ENCODE data around the gene TAL2. TPM values are rescaled to one million over a fixed set of nuclear protein-coding genes. Genes with fewer than 3 reads are reported as not detected.

Gene TAL2
- total RNA-seq (1 to 10 TPM; 1.3 to 2.5 TPM), polyA plus RNA-seq (ENCODE audit: insufficient read length in 2 of 2) (1 to 10 TPM; 1.2 to 1.9 TPM)
- long read RNA-seq, donor 1, result 0 reads
- long read RNA-seq, donor 2, result 0 reads
- long read RNA-seq, donor 3, result 0 reads
- long read RNA-seq, donor 4, result 0 reads

GRCh38 chr9:105662184-105663104 is at the start of gene TAL2:
Gene TAL2 (plus strand): TSS chr9:105662457. CDS start chr9:105662497, 40 bp downstream.
- 91% methylated on average over 8 of the region's 12 CpGs for WGBS (ENCODE audit: insufficient coverage)
- no peaks in the 10 kb centered on the region for H3K36me3 ChIP-seq (ENCODE audit: control insufficient read depth, insufficient read depth, low read length)
- H3K4me3 ChIP-seq (ENCODE audit: low read depth, low read length), result no peak within 1 kb of the TSS
- no peaks in the 10 kb centered on the region for H3K9me3 ChIP-seq (ENCODE audit: control insufficient read depth, insufficient read depth, low read length)
- no peak within 1 kb of the TSS for H3K27ac ChIP-seq (ENCODE audit: low read depth, low read length)
- H3K4me1 ChIP-seq (ENCODE audit: control insufficient read depth, insufficient read depth, low read length), result no peaks in the 10 kb centered on the region
- peaks cover 1% of the 10 kb centered on the region for H3K27me3 ChIP-seq (ENCODE audit: control insufficient read depth, insufficient read depth, low read length)
- DNase-seq (ENCODE audit: low read depth in 4 of 6, low spot score in 6 of 6), result no peak

- Histone ChIP-seq H3K4me1 (ENCODE audit: control insufficient read depth, insufficient read depth, low read length) (no peaks in the 10 kb centered on the region), H3K27me3 (ENCODE audit: control insufficient read depth, insufficient read depth, low read length) (no peaks in the 10 kb centered on the region), H3K4me3 (ENCODE audit: low read depth, low read length) (no peak overlapping the region), H3K36me3 (ENCODE audit: control insufficient read depth, insufficient read depth, low read length) (peaks cover 3% of the 10 kb centered on the region), H3K9me3 (ENCODE audit: control insufficient read depth, insufficient read depth, low read length) (no peaks in the 10 kb centered on the region), H3K27ac (ENCODE audit: low read depth, low read length) (no peak overlapping the region)
- peak in 2 of 6 donors; percentile 15 to 89 for DNase-seq (ENCODE audit: low read depth in 4 of 6, low spot score in 6 of 6)
- WGBS (ENCODE audit: insufficient coverage), result no CpG with 5 or more reads among the region's 2 CpGs
These were observed 41.3 kb upstream of the TAL2 start for GRCh38 chr9:105621001-105621400.

GRCh38 chr9:105625088-105625487 is 37.2 kb upstream of the TAL2 start:
- Histone ChIP-seq H3K36me3 (ENCODE audit: control insufficient read depth, insufficient read depth, low read length) (peaks cover 3% of the 10 kb centered on the region), H3K9me3 (ENCODE audit: control insufficient read depth, insufficient read depth, low read length) (no peaks in the 10 kb centered on the region), H3K4me1 (ENCODE audit: control insufficient read depth, insufficient read depth, low read length) (no peaks in the 10 kb centered on the region), H3K27me3 (ENCODE audit: control insufficient read depth, insufficient read depth, low read length) (no peaks in the 10 kb centered on the region), H3K27ac (ENCODE audit: low read depth, low read length) (no peak overlapping the region), H3K4me3 (ENCODE audit: low read depth, low read length) (no peak overlapping the region)
- WGBS (ENCODE audit: insufficient coverage), result 83% methylated on average over 1 of the region's 1 CpG
- DNase-seq (ENCODE audit: low read depth in 4 of 6, low spot score in 6 of 6), result no peak

- H3K27ac ChIP-seq (ENCODE audit: low read depth, low read length), result no peak overlapping the region
- WGBS (ENCODE audit: insufficient coverage), result no CpG with 5 or more reads among the region's 1 CpG
These were observed 29.4 kb upstream of the TAL2 start for GRCh38 chr9:105632807-105633206.

GRCh38 chr9:105633411-105633810 is 28.8 kb upstream of the TAL2 start:
- no peaks in the 10 kb centered on the region for H3K4me1 ChIP-seq (ENCODE audit: control insufficient read depth, insufficient read depth, low read length)
- DNase-seq (ENCODE audit: low read depth in 4 of 6, low spot score in 6 of 6), result peak in 1 of 6 donors; percentile 54
- H3K27ac ChIP-seq (ENCODE audit: low read depth, low read length), result no peak overlapping the region
- no peaks in the 10 kb centered on the region for H3K9me3 ChIP-seq (ENCODE audit: control insufficient read depth, insufficient read depth, low read length)
- H3K4me3 ChIP-seq (ENCODE audit: low read depth, low read length), result no peak overlapping the region
- no peaks in the 10 kb centered on the region for H3K27me3 ChIP-seq (ENCODE audit: control insufficient read depth, insufficient read depth, low read length)
- WGBS (ENCODE audit: insufficient coverage), result 100% methylated on average over 1 of the region's 3 CpGs
- H3K36me3 ChIP-seq (ENCODE audit: control insufficient read depth, insufficient read depth, low read length), result no peaks in the 10 kb centered on the region

More at GRCh38 chr9:105632807-105633206, 29.4 kb upstream of the TAL2 start:
- no peaks in the 10 kb centered on the region for H3K4me1 ChIP-seq (ENCODE audit: control insufficient read depth, insufficient read depth, low read length)
- no peaks in the 10 kb centered on the region for H3K36me3 ChIP-seq (ENCODE audit: control insufficient read depth, insufficient read depth, low read length)
- no peaks in the 10 kb centered on the region for H3K27me3 ChIP-seq (ENCODE audit: control insufficient read depth, insufficient read depth, low read length)
- H3K9me3 ChIP-seq (ENCODE audit: control insufficient read depth, insufficient read depth, low read length), result no peaks in the 10 kb centered on the region
- H3K4me3 ChIP-seq (ENCODE audit: low read depth, low read length), result no peak overlapping the region
- no peak for DNase-seq (ENCODE audit: low read depth in 4 of 6, low spot score in 6 of 6)

- no CpG with 5 or more reads among the region's 1 CpG for WGBS (ENCODE audit: insufficient coverage)
- Histone ChIP-seq H3K36me3 (ENCODE audit: control insufficient read depth, insufficient read depth, low read length) (no peaks in the 10 kb centered on the region), H3K9me3 (ENCODE audit: control insufficient read depth, insufficient read depth, low read length) (no peaks in the 10 kb centered on the region), H3K4me1 (ENCODE audit: control insufficient read depth, insufficient read depth, low read length) (no peaks in the 10 kb centered on the region), H3K4me3 (ENCODE audit: low read depth, low read length) (no peak overlapping the region), H3K27ac (ENCODE audit: low read depth, low read length) (no peak overlapping the region), H3K27me3 (ENCODE audit: control insufficient read depth, insufficient read depth, low read length) (no peaks in the 10 kb centered on the region)
- no peak for DNase-seq (ENCODE audit: low read depth in 4 of 6, low spot score in 6 of 6)
These were observed 25.9 kb upstream of the TAL2 start for GRCh38 chr9:105636331-105636730.

GRCh38 chr9:105637787-105638395 is 24.4 kb upstream of the TAL2 start:
- H3K4me1 ChIP-seq (ENCODE audit: control insufficient read depth, insufficient read depth, low read length), result no peaks in the 10 kb centered on the region
- no peaks in the 10 kb centered on the region for H3K27me3 ChIP-seq (ENCODE audit: control insufficient read depth, insufficient read depth, low read length)
- 87% methylated on average over 3 of the region's 4 CpGs for WGBS (ENCODE audit: insufficient coverage)
- H3K36me3 ChIP-seq (ENCODE audit: control insufficient read depth, insufficient read depth, low read length), result no peaks in the 10 kb centered on the region
- H3K27ac ChIP-seq (ENCODE audit: low read depth, low read length), result no peak overlapping the region
- H3K4me3 ChIP-seq (ENCODE audit: low read depth, low read length), result no peak overlapping the region
- peaks cover 1% of the 10 kb centered on the region for H3K9me3 ChIP-seq (ENCODE audit: control insufficient read depth, insufficient read depth, low read length)
- no peak for DNase-seq (ENCODE audit: low read depth in 4 of 6, low spot score in 6 of 6)

- Histone ChIP-seq H3K4me3 (ENCODE audit: low read depth, low read length) (no peak overlapping the region), H3K9me3 (ENCODE audit: control insufficient read depth, insufficient read depth, low read length) (peaks cover 1% of the 10 kb centered on the region), H3K4me1 (ENCODE audit: control insufficient read depth, insufficient read depth, low read length) (no peaks in the 10 kb centered on the region), H3K27ac (ENCODE audit: low read depth, low read length) (no peak overlapping the region), H3K36me3 (ENCODE audit: control insufficient read depth, insufficient read depth, low read length) (no peaks in the 10 kb centered on the region), H3K27me3 (ENCODE audit: control insufficient read depth, insufficient read depth, low read length) (no peaks in the 10 kb centered on the region)
- no peak for DNase-seq (ENCODE audit: low read depth in 4 of 6, low spot score in 6 of 6)
These were observed 22.3 kb upstream of the TAL2 start for GRCh38 chr9:105639936-105640335.

GRCh38 chr9:105643795-105644194 is 18.5 kb upstream of the TAL2 start:
- peaks cover 1% of the 10 kb centered on the region for H3K9me3 ChIP-seq (ENCODE audit: control insufficient read depth, insufficient read depth, low read length)
- H3K4me1 ChIP-seq (ENCODE audit: control insufficient read depth, insufficient read depth, low read length), result no peaks in the 10 kb centered on the region
- H3K27ac ChIP-seq (ENCODE audit: low read depth, low read length), result no peak overlapping the region
- DNase-seq (ENCODE audit: low read depth in 4 of 6, low spot score in 6 of 6), result no peak
- no peaks in the 10 kb centered on the region for H3K27me3 ChIP-seq (ENCODE audit: control insufficient read depth, insufficient read depth, low read length)
- H3K4me3 ChIP-seq (ENCODE audit: low read depth, low read length), result no peak overlapping the region
- no peaks in the 10 kb centered on the region for H3K36me3 ChIP-seq (ENCODE audit: control insufficient read depth, insufficient read depth, low read length)
